Measurements from ENCODE around the gene MAGI3. TPM values are rescaled to one million over a fixed set of nuclear protein-coding genes. Genes with fewer than 3 reads are reported as not detected.

Gene MAGI3
- total and polyA plus RNA-seq, 2 donors (not counting 1 experiment from before 2014, with no cell fraction given), result 0.30 to 0.67 TPM

GRCh38 chr1:113581323-113581722, 191.0 kb downstream of the MAGI3 start:
- no peaks in the 10 kb centered on the region for H3K36me3 ChIP-seq (replicated peaks in 1 of 2; ENCODE audit: control extremely low read depth in 1 of 2, control insufficient read depth in 1 of 2, extremely low read depth in 1 of 2, insufficient read depth in 2 of 2, low read length in 1 of 2)
- H2AFZ ChIP-seq (ENCODE audit: insufficient read depth, low read depth, low read length, poor library complexity, severe bottlenecking), result no peak overlapping the region
- H3K27ac ChIP-seq (ENCODE audit: low read length in 2 of 2), result no peak overlapping the region
- no peak for TF ChIP-seq EZH2 (IDR thresholded peaks at IDR 0.05; ENCODE audit: borderline replicate concordance, insufficient read depth, low read depth, low read length, poor library complexity, severe bottlenecking)
- TF ChIP-seq CTCF (IDR thresholded peaks at IDR 0.05), result no peak
- Mint-ChIP-seq H3K4me1 (no peaks in the 10 kb centered on the region), H3K4me3 (no peak overlapping the region), H3K27ac (no peak overlapping the region), H3K27me3 (peaks cover 3% of the 10 kb centered on the region), H3K9me3 (ENCODE audit: insufficient read depth) (no peaks in the 10 kb centered on the region)
- H3K27me3 ChIP-seq (replicated peaks in 1 of 4; ENCODE audit: control extremely low read depth in 1 of 4, control insufficient read depth in 3 of 4, insufficient read depth in 4 of 4, low read length in 3 of 4), result no peaks in the 10 kb centered on the region
- no CpG with 5 or more reads among the region's 1 CpG for WGBS (ENCODE audit: insufficient coverage)
- peaks cover 0 to under 1% (median 0%) of the 10 kb centered on the region in 3 donors for H3K9me3 ChIP-seq (ENCODE audit: control extremely low read depth in 1 of 3, control insufficient read depth in 2 of 3, insufficient read depth in 1 of 3, low read length in 2 of 3)
- no peak overlapping the region for H3K9ac ChIP-seq (ENCODE audit: low read length)
- intact Hi-C loops (cut with micrococcal nuclease), result no loop called here
- no peak overlapping the region for H3K4me3 ChIP-seq (ENCODE audit: control extremely low read depth in 1 of 5, extremely low read depth in 1 of 5, insufficient read depth in 1 of 5, low read depth in 2 of 5, low read length in 4 of 5)
- no peaks in the 10 kb centered on the region for H4K20me1 ChIP-seq (ENCODE audit: control insufficient read depth, insufficient read depth, low read length, poor library complexity, severe bottlenecking)
- CTCF ChIA-PET, result no interaction called here
- no peak overlapping the region for H3K4me2 ChIP-seq (replicated peaks; ENCODE audit: low read depth, low read length, poor library complexity, severe bottlenecking)
- ATAC-seq (ENCODE audit: low read depth) (no peak), DNase-seq (no peak)
- H3K79me2 ChIP-seq (ENCODE audit: control insufficient read depth, insufficient read depth, low read length), result no peaks in the 10 kb centered on the region
- POLR2A ChIA-PET, result no interaction called here
- H3K4me1 ChIP-seq (ENCODE audit: control insufficient read depth in 2 of 2, insufficient read depth in 2 of 2, low read length in 2 of 2), result no peaks in the 10 kb centered on the region

GRCh38 chr1:113582084-113582483, 191.8 kb downstream of the MAGI3 start:
- Histone ChIP-seq H3K9ac (ENCODE audit: low read length) (no peak overlapping the region), H3K4me3 (ENCODE audit: control extremely low read depth in 1 of 5, extremely low read depth in 1 of 5, insufficient read depth in 1 of 5, low read depth in 2 of 5, low read length in 4 of 5) (no peak overlapping the region), H3K9me3 (ENCODE audit: control extremely low read depth in 1 of 3, control insufficient read depth in 2 of 3, insufficient read depth in 1 of 3, low read length in 2 of 3) (no peaks in the 10 kb centered on the region), H3K27ac (ENCODE audit: low read length in 2 of 2) (no peak overlapping the region), H3K4me1 (ENCODE audit: control insufficient read depth in 2 of 2, insufficient read depth in 2 of 2, low read length in 2 of 2) (no peaks in the 10 kb centered on the region), H2AFZ (ENCODE audit: insufficient read depth, low read depth, low read length, poor library complexity, severe bottlenecking) (no peak overlapping the region), H3K36me3 (replicated peaks in 1 of 2; ENCODE audit: control extremely low read depth in 1 of 2, control insufficient read depth in 1 of 2, extremely low read depth in 1 of 2, insufficient read depth in 2 of 2, low read length in 1 of 2) (no peaks in the 10 kb centered on the region), H3K4me2 (replicated peaks; ENCODE audit: low read depth, low read length, poor library complexity, severe bottlenecking) (no peak overlapping the region), H3K27me3 (replicated peaks in 1 of 4; ENCODE audit: control extremely low read depth in 1 of 4, control insufficient read depth in 3 of 4, insufficient read depth in 4 of 4, low read length in 3 of 4) (no peaks in the 10 kb centered on the region), H3K79me2 (ENCODE audit: control insufficient read depth, insufficient read depth, low read length) (no peaks in the 10 kb centered on the region), H4K20me1 (ENCODE audit: control insufficient read depth, insufficient read depth, low read length, poor library complexity, severe bottlenecking) (no peaks in the 10 kb centered on the region)
- no peak overlapping the region for H3K27ac Mint-ChIP-seq
- DNase-seq, result no peak
- WGBS (ENCODE audit: insufficient coverage), result no CpG with 5 or more reads among the region's 1 CpG
- TF ChIP-seq CTCF (IDR thresholded peaks at IDR 0.05) (no peak), EZH2 (IDR thresholded peaks at IDR 0.05; ENCODE audit: borderline replicate concordance, insufficient read depth, low read depth, low read length, poor library complexity, severe bottlenecking) (no peak)
- ATAC-seq (ENCODE audit: low read depth), result no peak
- H3K27me3 Mint-ChIP-seq, result peaks cover 3% of the 10 kb centered on the region
- no peaks in the 10 kb centered on the region for H3K9me3 Mint-ChIP-seq (ENCODE audit: insufficient read depth)
- intact Hi-C loops (cut with micrococcal nuclease), result no loop called here
- H3K4me3 Mint-ChIP-seq, result no peak overlapping the region
- H3K4me1 Mint-ChIP-seq, result no peaks in the 10 kb centered on the region
- ChIA-PET CTCF (no interaction called here), POLR2A (no interaction called here)

Data from B cell (primary cell).